HepG2 (cell line): ENCODE results near the gene SLC29A1. TPM values are rescaled to one million over a fixed set of nuclear protein-coding genes. Genes with fewer than 3 reads are reported as not detected.
A peak's percentile ranks its signal among the peaks of the same experiment; 100 is the strongest.

Source experiments
- ATAD3A ChIP-seq: sonication (generic); formaldehyde crosslinking; IDR thresholded peaks from 2 replicates; pipeline ENCODE4 v1.4.0; 2020; ENCODE audit warnings: missing genetic modification reagents
- ATF7-NPFF ChIP-seq: sonication (generic); formaldehyde crosslinking; IDR thresholded peaks from 2 replicates; pipeline ENCODE4 v1.8.1; 2023; ENCODE audit warnings: mild to moderate bottlenecking, low read depth, missing genetic modification reagents, moderate library complexity
- CEBPB ChIP-seq: IDR thresholded peaks from 2 replicates; pipeline ENCODE4 v1.6.1; 2011; ENCODE audit warnings: low read depth, low read length, improper control_type of control experiment, borderline replicate concordance
- HINFP ChIP-seq: sonication (generic); formaldehyde crosslinking; IDR thresholded peaks from 2 replicates; pipeline ENCODE4 v1.4.0; 2020; ENCODE audit warnings: low read depth, mild to moderate bottlenecking, missing genetic modification reagents
- HNRNPH1 ChIP-seq: fragments of 200-400 bp; formaldehyde crosslinking; optimal IDR thresholded peaks from 2 replicates; pipeline ENCODE3; 2017; ENCODE audit warnings: mild to moderate bottlenecking, low read depth, low read length
- HNRNPLL ChIP-seq: fragments of 200-400 bp; formaldehyde crosslinking; IDR thresholded peaks from 2 replicates; pipeline ENCODE4 v1.6.1; 2017; ENCODE audit warnings: mild to moderate bottlenecking, low read depth, low read length; ENCODE audit not compliant: poor library complexity, severe bottlenecking
- MYC ChIP-seq: sonication (generic); formaldehyde crosslinking; IDR thresholded peaks from 2 replicates; pipeline ENCODE4 v1.9.0; 2021; ENCODE audit warnings: missing genetic modification reagents, borderline replicate concordance
- NFIC ChIP-seq: IDR thresholded peaks from 2 replicates; pipeline ENCODE4 v1.6.1; 2012; ENCODE audit warnings: mild to moderate bottlenecking, low read length, inconsistent platforms
- PAF1 ChIP-seq: IDR thresholded peaks from 2 replicates; pipeline ENCODE4 v1.6.1; 2016; ENCODE audit warnings: missing genetic modification reagents, missing compliant biosample characterization
- POLR2AphosphoS5 ChIP-seq: IDR thresholded peaks from 2 replicates; pipeline ENCODE4 v1.6.1; 2012; ENCODE audit warnings: low read depth, low read length
- RARG ChIP-seq: sonication (generic); formaldehyde crosslinking; IDR thresholded peaks from 2 replicates; pipeline ENCODE4 v1.4.0; 2020; ENCODE audit warnings: low read depth, mild to moderate bottlenecking, missing genetic modification reagents
- SP2 ChIP-seq: sonication (generic); formaldehyde crosslinking; IDR thresholded peaks from 2 replicates; pipeline ENCODE4 v1.5.1; 2020; ENCODE audit warnings: mild to moderate bottlenecking, missing genetic modification reagents
- SP5 ChIP-seq: IDR thresholded peaks from 2 replicates; pipeline ENCODE4 v1.6.1; 2016; ENCODE audit warnings: low read depth, borderline replicate concordance
- TBX3 ChIP-seq: fragments of 450-650 bp; IDR thresholded peaks from 2 replicates; pipeline ENCODE4 v1.6.1; 2017; ENCODE audit warnings: antibody characterized with exemption, mild to moderate bottlenecking, inconsistent platforms, borderline replicate concordance
- TCF12 ChIP-seq, 2 experiments: fragments of 450-650 bp in 1 of 2; sonication (generic) in 1 of 2; formaldehyde crosslinking in 1 of 2; IDR thresholded peaks; 2 replicates each; pipeline versions ENCODE4 v1.6.1 to v1.8.0; 2017 to 2022; ENCODE audit warnings: antibody characterized with exemption in 1 of 2, mild to moderate bottlenecking in 1 of 2, missing genetic modification reagents in 1 of 2, moderate library complexity in 1 of 2
- ZNF124 ChIP-seq: sonication (generic); formaldehyde crosslinking; IDR thresholded peaks from 2 replicates; pipeline ENCODE4 v1.4.0; 2020; ENCODE audit warnings: missing genetic modification reagents
- ZNF407 ChIP-seq: sonication (generic); formaldehyde crosslinking; IDR thresholded peaks from one replicate; pipeline ENCODE4 v1.5.1; 2020; ENCODE audit warnings: mild to moderate bottlenecking, missing genetic modification reagents; ENCODE audit errors: not compliant biosample characterization
- polyA plus RNA-seq, 8 experiments: library from polyadenylated mRNA; depleted of rRNA in 3 of 8; stranded (reverse) in 7 of 8; unstranded in 1 of 8; fragments of >200 nt; fragmentation: Illumina TruSeq in 4 of 8; extraction: Trizol in 4 of 8; gene quantifications; 2 replicates each; pipeline versions ENCODE4 v1.2.1 to v1.2.3, GENCODE V29; 2011 to 2016; ENCODE audit warnings: low read depth in 4 of 8, missing spikeins in 1 of 8, mixed read lengths in 1 of 8; ENCODE audit not compliant: insufficient read depth in 1 of 8
- total RNA-seq, 5 experiments: library from RNA; depleted of rRNA; stranded (reverse); fragments of >200 nt; fragmentation: Illumina TruSeq; extraction: Trizol; gene quantifications; 2 replicates each; pipeline ENCODE4 v1.2.3, GENCODE V29; 2016; ENCODE audit warnings: low read depth in 1 of 5

Gene SLC29A1
- total and polyA plus RNA-seq, 2 of the 13 experiments (the other 11 are each of a cell fraction or from before 2014, with no cell fraction given): 43.2 to 106 TPM

GRCh38 chr6:44245912-44246662 lies 22.7 kb downstream of the SLC29A1 start (continued):
- TF ChIP-seq MYC (CRISPR knock-in tag) (peak; percentile 90), ATAD3A (CRISPR knock-in tag) (no peak), CEBPB (no peak), HNRNPLL (peak; percentile 94), ATF7-NPFF (CRISPR knock-in tag) (peak; percentile 65; the same call in 1 of the 2 replicates), HINFP (0 out of 2 replicates have a peak, but pooled peaks have one; percentile 13), HNRNPH1 (no peak), PAF1 (CRISPR knock-in tag) (no peak), RARG (CRISPR knock-in tag) (0 out of 2 replicates have a peak, but pooled peaks have one; percentile 12), ZNF124 (CRISPR knock-in tag) (peak; percentile 31; the same call in 1 of the 2 replicates), SP2 (no peak; the same call in 1 of the 2 replicates), NFIC (no peak), POLR2AphosphoS5 (peak; percentile 70), TCF12 (IDR thresholded peaks at IDR 0.05) (no peak), TCF12 (CRISPR knock-in tag; IDR thresholded peaks at IDR 0.05) (peak; percentile 92; the same call in 1 of the 2 replicates), SP5 (CRISPR knock-in tag) (peak; percentile 91), ZNF407 (CRISPR knock-in tag) (peak; percentile 94), TBX3 (peak; percentile 10; the same call in 1 of the 2 replicates)
